ENCODE data around the gene GAP43.

The GAP43 gene

GRCh38 chr3:115627180-115628074, 4.1 kb downstream of the GAP43 start:
- DNase-seq (ENCODE audit: low spot score) = no peak

GRCh38 chr3:115628075-115628412, 4.7 kb downstream of the GAP43 start:
- no peak for DNase-seq (ENCODE audit: low spot score)

DNA sequence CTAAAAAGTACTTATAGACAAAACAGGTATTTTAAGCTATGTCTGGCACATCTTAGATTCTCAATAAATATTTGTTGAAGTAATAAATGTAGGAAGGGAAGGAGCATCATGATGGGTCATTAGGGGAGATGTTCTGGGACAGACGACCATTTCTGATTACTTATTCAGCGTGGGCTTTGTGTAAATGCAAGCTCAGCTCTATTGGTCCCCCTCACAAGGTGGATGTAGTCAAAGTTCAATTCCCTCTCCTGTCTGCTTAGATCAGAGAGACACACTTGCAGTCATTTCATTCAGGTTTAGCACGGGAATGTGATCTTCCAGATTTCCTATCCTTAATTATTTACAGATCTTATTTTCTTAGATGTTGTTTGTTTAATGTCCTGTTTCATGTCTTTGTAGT, 7.5 kb downstream of the GAP43 start:
- no peak for DNase-seq (ENCODE audit: low spot score)

- no peak for DNase-seq (ENCODE audit: low spot score)
Measured at GRCh38 chr3:115632026-115632425, 8.7 kb downstream of the GAP43 start.

- DNase-seq (ENCODE audit: low spot score) = no peak
Measured at GRCh38 chr3:115633467-115633866, 10.2 kb downstream of the GAP43 start.

DNA sequence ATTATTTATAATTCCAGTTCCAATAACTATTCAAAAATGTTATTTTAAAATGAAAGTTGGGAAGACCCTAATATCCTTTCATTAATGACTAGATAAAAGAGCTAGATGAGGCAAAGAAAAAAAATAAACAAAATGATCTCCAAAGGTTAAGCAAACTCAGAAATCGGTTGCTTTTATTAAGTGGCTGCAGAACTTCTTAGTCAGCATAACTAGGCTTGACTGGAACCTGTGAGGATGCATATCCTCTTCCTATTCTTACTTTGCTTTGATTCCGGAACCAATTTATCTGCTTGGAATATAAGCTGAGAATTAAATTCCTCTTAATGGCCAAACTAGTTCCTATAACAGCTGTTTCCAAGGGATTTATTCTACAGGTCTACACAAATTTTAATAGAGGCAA, 10.7 kb downstream of the GAP43 start:
- no peak for DNase-seq (ENCODE audit: low spot score)

DNA sequence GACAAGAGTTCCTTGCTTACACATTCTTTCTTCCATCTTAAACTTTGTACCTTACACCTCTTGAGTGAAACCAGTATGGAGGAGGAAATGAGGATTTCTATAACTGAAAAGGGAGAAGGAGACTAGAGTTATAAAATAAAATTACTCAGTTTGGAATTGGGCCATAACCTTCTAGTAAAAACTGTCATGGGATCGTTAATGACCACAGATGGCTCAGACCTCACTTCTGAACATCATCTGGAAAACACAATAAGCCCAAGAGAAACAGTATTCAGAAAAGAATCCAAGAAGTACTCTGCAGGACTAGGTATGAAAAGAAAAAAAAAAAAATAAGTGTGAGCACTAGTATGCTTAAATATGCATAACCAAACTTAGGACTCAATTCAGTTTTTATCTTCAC, 12.1 kb downstream of the GAP43 start:
- no peak for DNase-seq (ENCODE audit: low spot score)

- no peak for DNase-seq (ENCODE audit: low spot score)
Measured at GRCh38 chr3:115638241-115638640, 14.9 kb downstream of the GAP43 start.

DNA sequence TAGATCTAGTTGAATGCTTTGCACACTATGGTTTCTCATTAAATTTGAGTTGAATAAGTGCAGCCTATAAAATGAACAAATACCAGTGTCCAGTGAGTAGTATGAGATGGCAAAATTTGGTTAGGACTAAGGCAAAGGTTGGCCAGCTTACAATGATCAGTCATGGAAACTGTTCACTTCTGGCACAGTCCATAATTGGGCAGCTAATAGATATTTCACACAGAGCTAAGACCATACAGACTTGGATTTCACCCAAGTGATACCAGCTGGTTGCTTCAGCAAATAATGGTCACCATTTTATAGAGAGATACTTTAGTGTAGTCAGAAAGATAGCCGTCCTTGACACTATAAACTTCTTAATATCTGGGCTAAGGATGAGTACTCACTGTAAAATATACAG, 15.7 kb downstream of the GAP43 start:
- DNase-seq (ENCODE audit: low spot score) = no peak

DNA sequence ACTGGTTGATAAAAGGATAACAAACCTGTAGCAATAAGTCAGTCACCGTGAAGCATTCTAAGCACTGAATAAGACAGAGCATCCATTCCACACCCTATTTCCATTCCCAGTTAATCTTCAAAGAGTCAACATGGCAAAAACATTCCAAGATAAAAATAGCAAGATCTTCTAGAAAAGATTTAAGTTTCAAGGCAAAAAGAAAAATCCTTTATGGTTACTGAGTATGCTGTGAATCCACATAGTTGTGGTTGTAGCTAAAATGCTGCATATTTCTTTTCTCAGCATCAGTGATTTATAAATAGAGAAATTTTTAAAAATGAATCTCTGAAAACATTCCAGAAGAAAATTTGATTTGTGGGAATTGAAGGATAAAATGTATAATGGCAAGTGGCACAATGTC, 21.1 kb downstream of the GAP43 start:
- no peak for DNase-seq (ENCODE audit: low spot score)

DNA sequence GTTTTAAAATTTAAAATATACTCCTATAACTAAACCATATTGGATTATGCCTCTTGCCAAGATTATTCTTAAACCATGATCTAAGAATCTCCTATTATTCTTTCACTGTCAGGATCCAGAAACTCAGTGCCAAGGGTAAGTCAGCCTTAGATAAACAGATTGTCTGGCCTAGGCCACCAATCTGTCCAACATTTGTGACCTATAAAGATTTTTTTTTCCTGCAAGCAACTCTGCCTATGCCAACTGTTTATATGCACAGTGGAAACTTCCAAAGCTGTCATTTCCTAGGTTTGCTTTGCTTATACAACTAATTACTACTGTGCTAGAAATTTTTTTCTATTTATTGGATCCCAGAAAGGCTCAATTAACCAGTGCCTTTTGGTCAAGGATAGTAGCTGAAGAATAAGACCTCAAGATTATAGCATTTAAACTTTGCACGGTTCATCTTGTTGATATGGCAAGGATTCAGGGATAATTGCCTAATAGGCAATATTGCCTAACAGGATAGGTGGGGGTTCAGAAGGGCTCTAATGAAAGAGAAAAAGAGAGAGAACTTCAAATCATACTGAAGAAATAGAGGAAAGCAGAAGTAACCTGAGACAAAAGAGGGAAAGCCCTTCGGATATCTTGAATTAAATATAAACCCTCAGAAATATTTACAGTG, 22.8 kb downstream of the GAP43 start:
- no peak for DNase-seq (ENCODE audit: low spot score)

DNA sequence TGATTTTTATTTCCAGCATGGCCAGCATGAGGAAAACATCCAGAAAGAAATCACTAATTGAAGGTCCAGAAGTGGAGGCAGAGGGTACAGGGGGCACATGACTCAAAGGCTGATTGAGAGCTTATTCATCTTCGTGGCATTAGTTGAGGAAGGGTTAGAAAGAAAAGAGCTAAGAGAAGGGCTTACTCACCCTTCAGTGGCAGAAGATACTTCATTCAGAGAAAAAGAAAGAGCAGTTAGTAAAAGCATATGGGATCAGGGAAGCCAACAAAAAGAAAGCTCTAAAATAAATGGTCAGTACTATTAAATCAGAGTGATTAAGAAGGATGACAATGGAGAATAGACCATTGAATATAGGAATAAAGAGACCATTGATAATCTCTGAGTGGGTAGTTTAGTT, 25.2 kb downstream of the GAP43 start:
- no peak for DNase-seq (ENCODE audit: low spot score)

DNA sequence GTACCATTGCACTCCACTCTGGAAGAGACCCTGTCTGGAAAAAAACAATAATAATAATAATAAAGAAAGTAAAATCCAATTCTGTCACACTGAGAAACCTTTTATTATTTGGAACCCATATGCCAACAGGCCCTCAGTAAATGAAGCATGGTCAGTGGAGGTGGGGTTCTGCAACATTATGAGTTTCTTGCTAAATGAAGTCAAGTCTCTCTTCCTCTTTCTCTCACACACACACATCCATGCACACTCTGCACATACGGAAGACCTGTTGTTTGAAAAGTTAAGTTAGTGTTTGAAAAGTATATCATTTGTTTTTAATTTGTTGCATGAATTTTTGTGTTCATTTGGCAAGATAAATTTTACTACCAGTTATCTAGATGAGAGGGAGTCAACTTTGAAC, 27.8 kb downstream of the GAP43 start:
- peak; percentile 12 for DNase-seq (ENCODE audit: low spot score)

GRCh38 chr3:115651599-115651998, 28.3 kb downstream of the GAP43 start:
- DNase-seq (ENCODE audit: low spot score) = peak; percentile 6

DNA sequence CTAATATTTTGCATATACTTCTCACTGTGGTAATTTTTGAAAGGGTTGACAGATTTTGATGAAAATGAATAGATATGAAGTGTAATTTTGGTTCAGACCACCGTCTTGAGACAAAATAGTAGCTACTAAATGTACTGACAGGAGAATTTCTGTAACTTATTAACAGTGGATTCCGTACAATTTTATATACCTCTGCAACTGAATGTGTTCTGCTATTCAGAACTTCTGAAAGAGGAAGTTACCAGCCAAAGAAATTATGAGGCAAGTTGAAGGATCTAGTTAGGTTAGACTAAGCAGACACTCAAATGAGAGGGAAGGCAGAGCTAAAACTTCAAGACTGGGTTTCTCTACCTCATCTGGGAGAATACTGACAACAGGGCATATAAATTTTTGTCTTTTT, 29.4 kb downstream of the GAP43 start:
- DNase-seq (ENCODE audit: low spot score) = peak; percentile 53

- no peak for DNase-seq (ENCODE audit: low spot score)
Measured at GRCh38 chr3:115655761-115656282, 32.5 kb downstream of the GAP43 start.

GRCh38 chr3:115657168-115657567, 33.9 kb downstream of the GAP43 start:
- DNase-seq (ENCODE audit: low spot score) = peak; percentile 7

DNA sequence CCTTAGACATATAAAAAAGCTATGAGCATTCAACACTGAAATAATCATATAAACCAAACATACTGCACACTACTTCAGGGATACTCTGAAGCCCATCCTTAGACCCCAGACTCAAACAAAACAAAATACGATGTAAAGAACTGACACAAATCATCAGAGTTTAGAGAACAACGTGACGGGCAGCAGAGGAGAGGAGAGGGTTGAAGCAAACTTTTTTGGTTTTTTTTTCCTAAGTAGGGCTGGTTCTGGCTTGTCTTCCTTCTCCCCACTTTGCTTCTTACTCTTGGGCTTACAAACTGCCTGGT, 34.7 kb downstream of the GAP43 start:
- no peak for DNase-seq (ENCODE audit: low spot score)

DNA sequence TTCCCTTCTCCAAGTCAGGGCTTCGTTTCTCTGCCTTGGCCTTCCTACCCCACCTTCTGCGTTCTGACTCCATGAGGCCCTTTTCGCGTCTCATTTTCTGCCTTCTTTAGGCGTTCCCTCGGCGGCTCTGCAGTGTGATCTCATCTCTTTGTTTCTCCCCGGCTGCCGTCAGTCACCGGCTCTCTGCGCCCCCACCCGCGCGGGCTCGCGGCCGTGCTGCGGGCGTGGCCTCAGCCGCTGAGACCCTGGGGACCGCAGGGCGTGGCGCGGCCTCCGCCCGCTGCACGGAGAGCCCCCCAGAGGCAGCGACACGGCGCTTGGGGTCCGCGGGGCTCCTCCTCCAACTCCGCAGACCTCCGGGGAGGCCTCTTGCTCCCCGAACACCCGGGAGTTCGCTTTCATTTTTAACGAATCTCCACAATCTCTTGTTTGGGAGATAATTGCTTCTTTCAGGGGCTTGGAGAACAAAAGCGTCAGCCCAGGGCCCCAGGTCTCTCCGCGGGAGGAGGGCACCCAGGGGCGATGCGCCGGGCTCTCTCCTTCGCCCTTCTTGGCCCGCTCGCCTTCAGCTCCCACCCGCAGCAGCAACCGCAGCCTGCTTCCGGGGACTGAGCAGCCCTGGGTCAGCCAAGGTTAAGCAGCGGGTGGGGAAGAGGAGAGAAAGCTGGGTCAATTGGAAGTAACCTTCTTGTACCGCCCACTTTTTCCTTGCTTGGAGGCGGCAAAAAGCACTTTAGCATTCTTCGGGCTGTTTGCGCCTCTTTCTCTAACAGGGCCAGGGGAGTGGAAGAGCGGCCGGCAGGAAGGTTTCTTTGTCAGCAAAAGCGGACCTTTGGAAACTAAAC, 35.2 kb downstream of the GAP43 start:
- peak; percentile 80 for DNase-seq (ENCODE audit: low spot score)

DNA sequence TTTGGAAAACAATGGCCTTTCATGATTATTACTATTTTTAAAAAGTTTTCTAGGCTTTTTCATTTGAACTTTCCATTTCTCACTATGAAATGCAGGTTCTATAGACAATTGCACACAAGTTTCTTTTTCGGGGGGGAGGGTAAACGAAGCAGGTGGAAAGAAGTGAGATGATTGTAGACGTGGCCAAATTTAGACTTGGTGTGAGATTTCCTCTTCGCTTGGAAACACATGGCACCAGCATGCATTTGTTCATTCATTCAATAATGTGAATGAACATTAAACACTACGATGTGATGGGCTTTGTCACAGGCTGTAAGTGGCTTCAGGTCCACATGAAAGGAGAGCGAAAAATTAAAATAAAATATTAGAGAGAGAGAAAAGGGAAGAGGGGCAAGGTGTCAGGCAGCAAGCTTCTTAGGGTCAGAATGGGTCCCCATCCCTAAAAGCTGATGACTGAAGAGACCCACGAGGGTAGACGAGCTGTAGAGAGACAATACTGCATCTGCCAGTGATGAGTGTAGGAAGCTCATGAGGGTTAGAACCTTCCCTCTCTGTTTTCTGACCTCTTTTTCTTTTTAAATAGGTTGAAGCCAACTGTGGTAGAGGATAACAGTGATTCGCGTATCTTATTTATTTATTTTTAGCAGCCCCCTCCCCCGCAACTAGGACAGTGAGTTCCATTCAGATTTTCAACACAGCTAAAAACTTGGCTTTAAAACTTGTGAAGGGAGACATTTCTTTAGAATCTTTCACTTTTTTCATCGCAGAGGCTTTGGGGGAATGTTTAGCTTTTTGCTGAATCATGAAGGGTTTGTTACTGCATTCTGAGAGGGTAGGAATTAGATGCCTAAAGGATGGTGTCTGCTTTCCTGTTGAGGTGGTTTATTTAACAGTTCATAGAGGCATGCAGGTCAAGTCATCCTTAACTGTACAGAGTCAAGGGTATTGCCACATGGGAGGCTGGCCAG, 36.2 kb downstream of the GAP43 start:
- peak; percentile 33 for DNase-seq (ENCODE audit: low spot score)

DNA sequence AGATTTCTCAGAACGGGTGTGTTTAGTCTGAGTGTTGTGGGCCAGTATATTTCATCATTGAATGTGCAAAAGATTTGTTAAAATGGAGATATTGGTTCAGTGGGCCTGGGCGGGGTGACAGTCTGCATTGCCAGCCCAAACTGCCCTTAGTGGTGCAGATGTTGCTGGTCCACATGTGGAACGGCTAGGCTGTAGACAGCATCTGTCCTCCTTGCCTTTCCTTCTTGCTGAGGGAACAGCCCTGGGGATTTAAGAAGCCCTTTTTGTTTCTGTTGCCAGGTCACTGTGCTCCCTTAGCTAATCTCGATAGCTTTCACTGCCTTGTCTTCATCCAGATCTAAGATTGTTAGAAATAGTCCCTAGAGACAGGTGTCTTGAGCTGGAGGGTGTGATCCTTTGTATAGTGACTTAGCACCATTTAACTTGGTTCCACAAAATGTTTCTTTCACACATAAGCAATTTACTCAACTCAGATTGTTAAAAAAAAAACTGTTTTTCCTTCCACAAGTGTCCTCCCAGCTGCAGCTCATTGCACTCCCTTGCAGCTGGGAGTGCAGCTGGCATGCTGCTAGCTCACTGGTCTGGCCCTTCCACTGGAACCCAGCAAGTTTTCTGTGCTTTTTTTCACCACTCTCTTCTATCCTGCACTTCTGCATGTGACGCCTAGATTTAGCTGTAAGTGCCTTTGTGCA, 37.5 kb downstream of the GAP43 start:
- peak; percentile 71 for DNase-seq (ENCODE audit: low spot score)

Data from NAMALWA (cell line).